CD14-positive monocyte (primary cell): ENCODE results near the gene TRIM56. TPM values are rescaled to one million over a fixed set of nuclear protein-coding genes. Genes with fewer than 3 reads are reported as not detected.

Experiments
- DNase-seq, 3 donors: peaks; one replicate each; pipeline ENCODE4 v3.0.0-alpha.2; 2011 to 2022
- H2AFZ ChIP-seq: 2 replicates; pipeline ENCODE4 v1.6.0; 2012; ENCODE audit warnings: mild to moderate bottlenecking, low read depth, low read length, inconsistent platforms; ENCODE audit not compliant: insufficient read depth, poor library complexity, severe bottlenecking
- H3K27ac ChIP-seq, 2 donors: 1 replicate in 1 of 2; 2 replicates in 1 of 2; pipeline ENCODE4 v1.5.1; 2012 to 2013; ENCODE audit warnings: low read length in 2 of 2, control low read depth in 1 of 2, inconsistent platforms in 1 of 2, low read depth in 1 of 2, mild to moderate bottlenecking in 1 of 2
- H3K27me3 ChIP-seq, 2 donors: one replicate each; pipeline versions ENCODE4 v1.6.0 to v1.6.1; 2011 to 2013; ENCODE audit warnings: low read length in 2 of 2; ENCODE audit not compliant: control insufficient read depth in 2 of 2, insufficient read depth in 2 of 2
- H3K36me3 ChIP-seq, 2 donors: replicated peaks in 1 of 2; 1 replicate in 1 of 2; 2 replicates in 1 of 2; pipeline versions ENCODE4 v1.5.1 to v1.6.1; 2012 to 2013; ENCODE audit warnings: low read length in 2 of 2, control low read depth in 1 of 2, inconsistent platforms in 1 of 2, mild to moderate bottlenecking in 1 of 2; ENCODE audit not compliant: insufficient read depth in 2 of 2, control insufficient read depth in 1 of 2
- H3K4me1 ChIP-seq, 2 donors: 1 replicate in 1 of 2; 2 replicates in 1 of 2; pipeline versions ENCODE4 v1.5.1 to v1.6.1; 2012 to 2013; ENCODE audit warnings: low read length in 2 of 2, control low read depth in 1 of 2, inconsistent platforms in 1 of 2, mild to moderate bottlenecking in 1 of 2, moderate library complexity in 1 of 2; ENCODE audit not compliant: insufficient read depth in 2 of 2, control insufficient read depth in 1 of 2
- H3K4me2 ChIP-seq: replicated peaks from 2 replicates; pipeline ENCODE3; 2012; ENCODE audit warnings: low read length, moderate library complexity, mild to moderate bottlenecking; ENCODE audit not compliant: poor library complexity, severe bottlenecking; ENCODE audit errors: extremely low read depth
- H3K4me3 ChIP-seq, 3 experiments: fragments of 200-600 bp in 1 of 3; sonication (generic) in 1 of 3; replicated peaks in 1 of 3; 1 replicate in 2 of 3; 2 replicates in 1 of 3; pipeline ENCODE4 v1.5.1; 2011 to 2013; ENCODE audit warnings: low read length in 3 of 3, mild to moderate bottlenecking in 3 of 3, control low read depth in 2 of 3, low read depth in 2 of 3, inconsistent platforms in 1 of 3, moderate library complexity in 1 of 3
- H3K79me2 ChIP-seq: 2 replicates; pipeline ENCODE4 v1.6.0; 2012; ENCODE audit warnings: mild to moderate bottlenecking, control low read depth, inconsistent platforms, low read length, moderate library complexity; ENCODE audit not compliant: insufficient read depth
- H3K9ac ChIP-seq: 2 replicates; pipeline ENCODE4 v1.6.0; 2017; ENCODE audit warnings: low read length, mild to moderate bottlenecking; ENCODE audit not compliant: insufficient read depth, poor library complexity, severe bottlenecking
- H3K9me3 ChIP-seq, 2 donors: replicated peaks in 1 of 2; 1 replicate in 1 of 2; 2 replicates in 1 of 2; pipeline versions ENCODE4 v1.5.1 to v1.6.1; 2012 to 2013; ENCODE audit warnings: low read length in 2 of 2, control low read depth in 1 of 2; ENCODE audit not compliant: control insufficient read depth in 1 of 2, insufficient read depth in 1 of 2
- H4K20me1 ChIP-seq: 2 replicates; pipeline ENCODE4 v1.6.0; 2012; ENCODE audit warnings: mild to moderate bottlenecking, low read length, control low read depth, moderate library complexity; ENCODE audit not compliant: insufficient read depth
- H3K27ac Mint-ChIP-seq, 7 donors: one replicate each; pipeline ENCODE4 v1.8.0; 2020; ENCODE audit warnings: mild to moderate bottlenecking in 7 of 7, mixed read lengths in 7 of 7, moderate library complexity in 6 of 7, inconsistent platforms in 2 of 7
- H3K27me3 Mint-ChIP-seq, 3 donors: one replicate each; pipeline ENCODE4 v1.8.0; 2021 to 2022; ENCODE audit warnings: low read depth in 3 of 3, mild to moderate bottlenecking in 3 of 3, mixed read lengths in 3 of 3, moderate library complexity in 3 of 3, inconsistent platforms in 1 of 3
- H3K36me3 Mint-ChIP-seq, 2 donors: one replicate each; pipeline ENCODE4 v1.8.0; 2020; ENCODE audit warnings: mixed read lengths in 2 of 2, inconsistent platforms in 1 of 2, mild to moderate bottlenecking in 1 of 2
- H3K4me1 Mint-ChIP-seq: one replicate; pipeline ENCODE4 v1.8.0; 2020; ENCODE audit warnings: mild to moderate bottlenecking, mixed read lengths
- H3K4me3 Mint-ChIP-seq, 2 donors: one replicate each; pipeline ENCODE4 v1.8.0; 2020; ENCODE audit warnings: mild to moderate bottlenecking in 2 of 2, mixed read lengths in 2 of 2, moderate library complexity in 1 of 2
- H3K9me3 Mint-ChIP-seq, 7 donors: one replicate each; pipeline ENCODE4 v1.8.0; 2020 to 2022; ENCODE audit warnings: mixed read lengths in 7 of 7, mild to moderate bottlenecking in 6 of 7, moderate library complexity in 6 of 7, inconsistent platforms in 2 of 7
- WGBS: methylation state at CpG from one replicate; pipeline ENCODE4 v1.1.5; 2013; ENCODE audit warnings: missing lambda C conversion rate; ENCODE audit not compliant: insufficient coverage; 5-methylcytosine and 5-hydroxymethylcytosine counted together
- intact Hi-C, 2 donors: fragments of 100-400 bp; cut with micrococcal nuclease; formaldehyde crosslinking; loops; one replicate each; pipeline versions ENCODE4 v1.15.0 to v1.15.1; 2023
- polyA plus RNA-seq, 3 donors: library from polyadenylated mRNA; depleted of rRNA in 1 of 3; unstranded in 2 of 3; stranded (reverse) in 1 of 3; fragments of 300-500 nt in 2 of 3; fragments of >200 nt in 1 of 3; fragmentation: Illumina TruSeq in 2 of 3; gene quantifications; 1 replicate in 2 of 3; 2 replicates in 1 of 3; pipeline ENCODE4 v1.2.3, GENCODE V29; 2012 to 2021
- TF ChIP-seq, protein P1 (sequence below): fragments of 200-600 bp; IDR thresholded peaks from one replicate; pipeline ENCODE4 v1.8.0; 2022; ENCODE audit warnings: antibody characterized with exemption, mild to moderate bottlenecking

Gene TRIM56
- polyA plus RNA-seq, 3 donors: 0.66 to 9.4 (median 1.2) TPM

DNA sequence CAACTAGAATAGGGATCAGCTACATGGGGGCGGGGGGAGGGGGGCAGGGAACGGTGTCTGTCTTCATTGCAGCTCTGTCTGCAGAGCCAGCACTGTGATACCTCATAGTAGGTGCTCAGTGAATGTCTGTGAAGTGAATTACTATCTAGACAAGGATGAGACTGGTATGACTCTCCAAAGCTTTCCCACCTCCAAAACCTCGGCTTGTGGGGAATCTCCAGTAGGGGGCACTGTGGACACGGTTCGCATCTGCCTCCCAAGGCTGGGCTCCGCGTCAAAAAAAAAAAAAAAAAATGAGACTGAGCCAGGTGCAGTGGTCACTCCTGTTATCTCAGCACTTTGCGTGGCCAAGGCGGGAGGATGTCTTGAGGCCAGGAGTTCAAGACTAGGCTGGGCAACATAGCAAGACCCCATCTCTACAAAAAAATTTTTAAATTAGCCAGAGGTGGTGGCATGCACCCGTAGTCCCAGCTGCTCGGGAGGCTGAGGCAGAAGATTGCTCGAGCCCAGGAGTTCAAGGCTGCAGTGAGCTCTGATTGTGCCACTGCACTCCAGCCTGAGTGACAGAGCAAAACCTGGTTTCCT is 9.6 kb downstream of the TRIM56 start:
- H3K9ac ChIP-seq: no peak overlapping the region
- H3K4me3 ChIP-seq: no peak overlapping the region
- Mint-ChIP-seq H3K27ac (peak overlapping the region in 2 of 7 donors; percentile 25 to 30), H3K27me3 (peaks cover 4 to 7% (median 6%) of the 10 kb centered on the region in 3 donors), H3K4me3 (no peak overlapping the region), H3K36me3 (peaks cover 20 to 21% of the 10 kb centered on the region in 2 donors), H3K9me3 (peaks cover 0 to 5% (median 0%) of the 10 kb centered on the region in 7 donors), H3K4me1 (peaks cover 8% of the 10 kb centered on the region)
- H3K27me3 ChIP-seq: no peaks in the 10 kb centered on the region
- H3K79me2 ChIP-seq: peaks cover 12% of the 10 kb centered on the region
- H3K9me3 ChIP-seq: no peaks in the 10 kb centered on the region
- H4K20me1 ChIP-seq: peaks cover 55% of the 10 kb centered on the region
- H2AFZ ChIP-seq: no peak overlapping the region
- H3K27ac ChIP-seq: no peak overlapping the region
- H3K36me3 ChIP-seq: peaks cover 7 to 13% of the 10 kb centered on the region in 2 donors
- no peak overlapping the region for H3K4me2 ChIP-seq
- DNase-seq: peak; percentile 30 to 49 (median 39)
- WGBS: 78% methylated on average over 11 of the region's 12 CpGs
- TF ChIP-seq, protein P1, sequence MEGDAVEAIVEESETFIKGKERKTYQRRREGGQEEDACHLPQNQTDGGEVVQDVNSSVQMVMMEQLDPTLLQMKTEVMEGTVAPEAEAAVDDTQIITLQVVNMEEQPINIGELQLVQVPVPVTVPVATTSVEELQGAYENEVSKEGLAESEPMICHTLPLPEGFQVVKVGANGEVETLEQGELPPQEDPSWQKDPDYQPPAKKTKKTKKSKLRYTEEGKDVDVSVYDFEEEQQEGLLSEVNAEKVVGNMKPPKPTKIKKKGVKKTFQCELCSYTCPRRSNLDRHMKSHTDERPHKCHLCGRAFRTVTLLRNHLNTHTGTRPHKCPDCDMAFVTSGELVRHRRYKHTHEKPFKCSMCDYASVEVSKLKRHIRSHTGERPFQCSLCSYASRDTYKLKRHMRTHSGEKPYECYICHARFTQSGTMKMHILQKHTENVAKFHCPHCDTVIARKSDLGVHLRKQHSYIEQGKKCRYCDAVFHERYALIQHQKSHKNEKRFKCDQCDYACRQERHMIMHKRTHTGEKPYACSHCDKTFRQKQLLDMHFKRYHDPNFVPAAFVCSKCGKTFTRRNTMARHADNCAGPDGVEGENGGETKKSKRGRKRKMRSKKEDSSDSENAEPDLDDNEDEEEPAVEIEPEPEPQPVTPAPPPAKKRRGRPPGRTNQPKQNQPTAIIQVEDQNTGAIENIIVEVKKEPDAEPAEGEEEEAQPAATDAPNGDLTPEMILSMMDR: peak; percentile 64
- peaks cover 4 to 5% of the 10 kb centered on the region in 2 donors for H3K4me1 ChIP-seq
- intact Hi-C loops: no loop called here

DNA sequence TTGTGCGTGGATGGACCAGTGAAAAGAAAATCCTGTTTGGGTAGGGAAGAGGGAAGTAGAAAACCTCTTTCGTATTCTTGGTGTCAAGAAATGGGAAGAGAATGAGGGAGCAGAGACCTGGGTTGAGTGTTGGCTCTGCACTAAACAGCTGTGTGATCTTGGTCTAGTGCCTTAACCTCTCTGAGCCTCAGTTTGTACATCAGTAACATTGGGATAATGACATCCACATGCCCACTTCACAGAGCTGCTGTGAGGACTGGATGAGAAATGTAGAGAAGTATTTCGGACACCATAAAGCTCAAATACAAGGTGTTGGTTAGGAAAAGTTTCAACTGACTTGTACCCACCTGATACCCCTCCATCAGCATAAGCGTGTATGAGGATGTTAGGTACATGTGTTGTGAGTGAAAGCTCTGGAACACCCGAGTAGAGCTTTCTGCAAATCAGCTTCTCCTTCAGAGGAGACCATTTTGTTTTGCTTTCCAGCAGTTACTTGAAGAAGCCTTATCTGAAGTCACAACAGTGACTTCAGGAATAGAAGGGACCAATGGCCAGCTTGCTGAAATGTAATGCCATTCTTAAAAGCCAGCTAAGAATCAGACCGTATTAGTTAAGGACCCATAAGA is 11.2 kb downstream of the TRIM56 start:
- Mint-ChIP-seq H3K36me3 (peaks cover 8 to 9% of the 10 kb centered on the region in 2 donors), H3K27ac (peak overlapping the region in 1 of 7 donors; percentile 59), H3K4me1 (peaks cover 16% of the 10 kb centered on the region), H3K9me3 (peaks cover 0 to 2% (median 0%) of the 10 kb centered on the region in 7 donors), H3K27me3 (peaks cover 6 to 20% (median 14%) of the 10 kb centered on the region in 3 donors), H3K4me3 (no peak overlapping the region)
- peaks cover 12% of the 10 kb centered on the region in 2 donors for H3K4me1 ChIP-seq
- intact Hi-C loops: no loop called here
- no peak for DNase-seq
- H3K9ac ChIP-seq: no peak overlapping the region
- peaks cover under 1 to 9% of the 10 kb centered on the region in 2 donors for H3K27me3 ChIP-seq
- H4K20me1 ChIP-seq: peaks cover 40% of the 10 kb centered on the region
- no peak overlapping the region for H3K4me2 ChIP-seq
- no peak overlapping the region for H2AFZ ChIP-seq
- H3K4me3 ChIP-seq: no peak overlapping the region
- no peaks in the 10 kb centered on the region for H3K9me3 ChIP-seq
- no peak overlapping the region for H3K27ac ChIP-seq
- peaks cover 3% of the 10 kb centered on the region for H3K79me2 ChIP-seq
- TF ChIP-seq, protein P1: no peak
- 100% methylated on average over 1 of the region's 6 CpGs for WGBS
- H3K36me3 ChIP-seq: no peaks in the 10 kb centered on the region
